Mucosa of descending colon (tissue), 3 donors: Measurements from ENCODE around the gene TOM1. TPM values are rescaled to one million over a fixed set of nuclear protein-coding genes. Genes with fewer than 3 reads are reported as not detected.

Source experiments
- ATAC-seq: fragments of 200-7000 bp; cut with Tn5 transposase; one replicate; pipeline ENCODE4 v1.9.1; 2020; ENCODE audit warnings: mild to moderate bottlenecking, moderate library complexity
- DNase-seq, 3 donors: peaks; one replicate each; pipeline ENCODE4 v3.0.0-alpha.2; 2020
- H3K36me3 ChIP-seq: fragments of 200-600 bp; one replicate; pipeline ENCODE4 v1.8.0; 2021; ENCODE audit warnings: low read depth, mild to moderate bottlenecking
- H3K4me1 ChIP-seq: fragments of 200-600 bp; one replicate; pipeline ENCODE4 v1.8.0; 2021; ENCODE audit warnings: low read depth, mild to moderate bottlenecking
- H3K4me3 ChIP-seq: fragments of 200-600 bp; one replicate; pipeline ENCODE4 v1.8.0; 2021; ENCODE audit warnings: mild to moderate bottlenecking
- H3K9me3 ChIP-seq: fragments of 200-600 bp; one replicate; pipeline ENCODE4 v1.8.0; 2021; ENCODE audit warnings: mild to moderate bottlenecking
- intact Hi-C, 2 donors: fragments of 100-400 bp; cut with DNase I in 1 of 2; cut with micrococcal nuclease in 1 of 2; formaldehyde crosslinking; loops; one replicate each; pipeline versions ENCODE4 v1.11.0 to v1.11.1; 2022; cut with DNase I, micrococcal nuclease
- total RNA-seq, 3 donors: library from RNA; stranded (reverse); fragmentation: NEBNext Ultra II Directional in 2 of 3; extraction: Animal tissue kit (Norgen Biotek cat#: 25700) in 2 of 3; gene quantifications; one replicate each; pipeline versions ENCODE4 v1.2.1 to v1.2.4, GENCODE V29; 2021 to 2023
- TF ChIP-seq, protein P1 (sequence below): fragments of 200-600 bp; IDR thresholded peaks from one replicate; pipeline ENCODE4 v1.8.0; 2022; ENCODE audit warnings: antibody characterized with exemption, mild to moderate bottlenecking
- donor health status: DM: no; HTN: no; CAD: no; lungs with moderate emphysema.
- donor health status: DM: no; HTN: no; CAD: no.
- donor health status: DM: no; HTN: yes; CAD: no.

The TOM1 gene
- total RNA-seq, 3 donors from 2014 or later: 59.8 to 74.7 (median 60.2) TPM

DNA sequence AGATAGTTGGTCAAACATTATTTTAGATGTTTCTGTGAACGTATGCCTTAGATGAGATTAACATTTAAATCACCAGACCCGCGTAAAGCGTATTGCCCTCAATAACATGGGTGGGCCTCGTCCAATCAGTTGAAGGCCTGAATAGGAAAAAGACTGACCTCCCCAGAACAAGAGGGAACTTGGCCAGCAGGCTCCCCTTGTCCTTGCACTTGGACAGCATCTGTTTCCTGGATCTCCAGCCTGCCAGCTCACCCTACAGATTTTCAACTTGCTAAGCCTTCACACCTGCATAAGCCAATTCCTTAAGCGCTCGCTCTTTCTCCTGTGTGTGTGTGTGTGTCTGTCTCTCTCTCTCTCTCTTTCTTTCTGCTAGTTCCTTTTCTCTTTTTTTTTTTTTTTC lies 8.2 kb downstream of the TOM1 start:
- Histone ChIP-seq H3K36me3 (no peaks in the 10 kb centered on the region), H3K9me3 (no peaks in the 10 kb centered on the region), H3K4me3 (no peak overlapping the region), H3K4me1 (peaks cover 31% of the 10 kb centered on the region)
- TF ChIP-seq, protein P1, sequence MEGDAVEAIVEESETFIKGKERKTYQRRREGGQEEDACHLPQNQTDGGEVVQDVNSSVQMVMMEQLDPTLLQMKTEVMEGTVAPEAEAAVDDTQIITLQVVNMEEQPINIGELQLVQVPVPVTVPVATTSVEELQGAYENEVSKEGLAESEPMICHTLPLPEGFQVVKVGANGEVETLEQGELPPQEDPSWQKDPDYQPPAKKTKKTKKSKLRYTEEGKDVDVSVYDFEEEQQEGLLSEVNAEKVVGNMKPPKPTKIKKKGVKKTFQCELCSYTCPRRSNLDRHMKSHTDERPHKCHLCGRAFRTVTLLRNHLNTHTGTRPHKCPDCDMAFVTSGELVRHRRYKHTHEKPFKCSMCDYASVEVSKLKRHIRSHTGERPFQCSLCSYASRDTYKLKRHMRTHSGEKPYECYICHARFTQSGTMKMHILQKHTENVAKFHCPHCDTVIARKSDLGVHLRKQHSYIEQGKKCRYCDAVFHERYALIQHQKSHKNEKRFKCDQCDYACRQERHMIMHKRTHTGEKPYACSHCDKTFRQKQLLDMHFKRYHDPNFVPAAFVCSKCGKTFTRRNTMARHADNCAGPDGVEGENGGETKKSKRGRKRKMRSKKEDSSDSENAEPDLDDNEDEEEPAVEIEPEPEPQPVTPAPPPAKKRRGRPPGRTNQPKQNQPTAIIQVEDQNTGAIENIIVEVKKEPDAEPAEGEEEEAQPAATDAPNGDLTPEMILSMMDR: no peak
- DNase-seq (no peak), ATAC-seq (no peak)
- intact Hi-C loops: no loop called here

DNA sequence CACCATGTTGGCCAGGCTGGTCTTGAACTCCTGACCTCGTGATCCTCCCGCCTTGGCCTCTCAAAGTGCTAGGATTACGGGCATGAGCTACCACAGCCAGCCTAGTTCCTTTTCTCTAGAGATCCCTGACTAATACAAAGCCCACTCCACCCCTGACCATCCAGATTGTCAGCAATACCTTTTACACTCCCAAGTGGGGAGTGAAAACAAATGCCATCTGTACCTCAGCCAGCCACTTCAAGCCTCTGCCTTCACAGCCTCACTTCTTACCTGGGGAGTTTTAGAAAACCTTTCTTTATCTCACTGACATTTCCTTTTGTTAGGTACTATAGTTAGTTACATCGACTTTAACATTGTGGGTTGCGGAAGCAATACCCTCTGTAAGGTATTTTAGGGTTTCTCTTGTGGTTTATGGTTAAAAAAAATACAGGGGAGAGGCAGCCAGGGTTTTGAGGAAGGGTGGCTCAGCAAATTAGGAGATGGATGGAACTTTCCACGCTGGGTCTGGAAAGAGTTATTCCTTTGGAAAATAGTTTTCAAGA lies 8.9 kb downstream of the TOM1 start:
- no peaks in the 10 kb centered on the region for H3K9me3 ChIP-seq
- ATAC-seq: no peak
- no peak overlapping the region for H3K4me3 ChIP-seq
- TF ChIP-seq, protein P1: no peak
- H3K4me1 ChIP-seq: peaks cover 37% of the 10 kb centered on the region
- DNase-seq: no peak
- no peaks in the 10 kb centered on the region for H3K36me3 ChIP-seq
- intact Hi-C loops: no loop called here

DNA sequence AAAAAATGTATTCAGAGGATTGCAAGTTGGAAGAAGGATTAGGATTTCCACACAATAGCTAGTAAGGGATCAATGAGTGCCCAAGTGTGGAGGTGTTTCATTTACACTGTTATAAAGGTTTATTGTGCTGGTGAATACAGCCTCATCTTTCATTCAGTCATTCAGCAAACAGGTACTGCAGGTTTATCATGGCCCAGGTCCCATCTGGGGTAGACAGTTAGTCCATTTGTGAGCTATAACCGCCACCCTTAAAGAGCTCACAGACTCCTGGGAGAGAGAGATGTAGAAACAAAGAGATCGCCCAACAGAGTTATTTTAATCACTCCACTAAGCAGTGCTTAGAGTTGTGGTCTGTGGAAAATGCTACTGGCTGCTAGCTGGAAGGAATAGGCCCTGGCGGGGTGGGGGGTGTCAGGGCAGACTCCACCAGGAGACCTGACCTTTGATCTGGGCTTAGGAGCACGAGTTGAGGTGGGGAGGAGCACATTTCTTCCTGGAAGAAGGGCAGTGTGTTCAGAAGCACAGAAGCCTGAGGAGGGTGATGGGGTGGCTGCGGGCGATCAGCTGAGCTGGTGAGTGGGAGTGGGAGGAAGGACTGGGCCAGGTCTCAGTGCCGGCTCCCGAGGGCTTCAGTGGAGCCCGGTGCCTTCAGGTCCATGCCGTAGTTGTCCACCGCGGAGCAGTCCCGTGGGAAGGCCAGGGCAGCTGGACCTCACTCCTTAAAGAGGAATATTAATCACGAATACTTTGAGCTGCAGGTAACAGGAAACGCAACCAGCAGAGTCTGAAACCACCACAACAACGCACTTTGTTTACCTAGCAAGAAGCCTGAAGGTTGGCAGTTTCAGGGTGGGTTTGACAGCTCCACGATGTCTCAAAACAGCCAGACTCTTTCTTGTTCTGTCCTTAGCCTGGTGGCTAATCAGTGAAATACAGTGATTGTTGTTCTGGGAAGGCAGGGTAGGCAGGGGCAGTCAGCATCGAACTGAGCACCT lies 11.2 kb downstream of the TOM1 start:
- Histone ChIP-seq H3K36me3 (no peaks in the 10 kb centered on the region), H3K4me3 (no peak overlapping the region), H3K4me1 (peaks cover 51% of the 10 kb centered on the region), H3K9me3 (no peaks in the 10 kb centered on the region)
- peak; percentile 49 for ATAC-seq
- intact Hi-C loops: no loop called here
- DNase-seq: peak in 2 of 3 donors; percentile 46 to 66
- TF ChIP-seq, protein P1: no peak

DNA sequence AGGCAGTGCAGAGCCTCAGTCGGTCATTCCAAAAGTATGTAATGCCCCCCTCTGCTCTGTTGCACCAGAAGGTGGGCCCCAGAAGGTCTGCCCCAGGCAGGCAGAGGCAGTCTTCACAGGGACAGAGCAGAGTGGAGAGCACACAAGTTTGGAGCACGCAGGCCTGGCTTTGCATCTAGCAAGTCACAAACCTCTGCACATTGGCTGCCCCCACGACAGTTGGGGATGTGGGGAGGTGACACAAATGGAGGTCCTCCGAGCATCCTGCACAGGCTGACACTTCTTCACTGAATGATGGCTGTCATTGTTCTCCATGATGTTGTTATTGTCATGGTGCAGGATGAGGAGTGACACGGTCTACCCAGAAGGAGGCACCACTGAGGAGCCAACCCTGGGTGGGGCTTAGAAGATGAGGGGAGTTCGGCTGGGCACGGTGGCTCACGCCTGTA lies 11.9 kb downstream of the TOM1 start:
- ATAC-seq (no peak), DNase-seq (no peak)
- no peak overlapping the region for H3K4me3 ChIP-seq
- H3K36me3 ChIP-seq: no peaks in the 10 kb centered on the region
- TF ChIP-seq, protein P1: no peak
- intact Hi-C loops: no loop called here
- peaks cover 51% of the 10 kb centered on the region for H3K4me1 ChIP-seq
- no peaks in the 10 kb centered on the region for H3K9me3 ChIP-seq

DNA sequence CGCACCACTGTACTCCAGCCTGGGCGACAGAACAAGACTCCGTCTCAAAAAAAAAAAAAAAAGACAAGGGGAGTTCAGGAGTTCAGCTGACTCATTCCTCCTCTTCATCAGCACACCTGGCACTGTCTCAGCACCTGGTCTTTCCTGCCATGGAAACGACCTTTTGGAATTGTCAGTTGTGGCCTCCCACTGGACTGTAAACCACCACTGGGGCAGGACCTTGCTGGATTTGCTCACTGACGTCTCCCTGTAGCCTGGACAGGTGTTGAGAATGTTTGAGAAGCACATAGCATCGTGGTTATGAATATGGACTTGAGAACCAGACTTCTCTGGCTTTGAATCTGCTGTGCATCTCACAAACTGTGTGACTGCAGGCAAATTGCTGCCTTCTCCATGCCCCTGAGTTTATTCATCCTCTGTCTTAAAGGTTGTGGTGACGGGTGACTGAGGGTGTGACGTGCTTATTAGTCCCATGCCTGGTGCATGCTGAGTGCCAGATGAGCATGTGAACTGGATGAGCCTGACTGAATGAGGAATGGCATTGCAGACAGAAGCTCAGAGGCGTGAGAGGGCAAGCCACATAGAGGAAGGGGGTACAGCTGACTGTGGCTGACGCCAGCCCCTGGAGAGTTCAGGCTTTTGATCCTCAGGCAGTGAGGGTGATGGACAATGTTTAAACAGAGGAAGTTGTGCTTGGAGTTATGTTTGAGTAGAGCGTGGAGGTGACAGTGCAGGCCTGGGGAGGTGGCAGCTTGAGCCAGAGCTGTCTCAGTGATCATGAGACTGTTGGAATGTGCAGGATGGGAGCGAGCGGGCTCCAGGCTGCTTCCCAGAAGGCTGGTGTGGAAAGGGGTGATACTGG lies 12.7 kb downstream of the TOM1 start:
- intact Hi-C loops: no loop called here
- TF ChIP-seq, protein P1: no peak
- DNase-seq (peak in 1 of 3 donors; percentile 51), ATAC-seq (peak; percentile 78)
- Histone ChIP-seq H3K4me1 (peaks cover 51% of the 10 kb centered on the region), H3K36me3 (no peaks in the 10 kb centered on the region), H3K4me3 (no peak overlapping the region), H3K9me3 (no peaks in the 10 kb centered on the region)
